IPS-11a (cell line): ENCODE data around the gene THAP6.
A peak's percentile ranks its signal among the peaks of the same experiment; 100 is the strongest.
"Not testable (repeated sequence)": the region's sequence is repeated elsewhere in the genome, so short reads cannot be mapped to it uniquely, and the experiment has no call there.

Experiments
- H3K4me3 ChIP-seq: one replicate; pipeline ENCODE4 v1.5.1; 2013; ENCODE audit warnings: low read depth, low read length, control low read depth

The THAP6 gene

DNA sequence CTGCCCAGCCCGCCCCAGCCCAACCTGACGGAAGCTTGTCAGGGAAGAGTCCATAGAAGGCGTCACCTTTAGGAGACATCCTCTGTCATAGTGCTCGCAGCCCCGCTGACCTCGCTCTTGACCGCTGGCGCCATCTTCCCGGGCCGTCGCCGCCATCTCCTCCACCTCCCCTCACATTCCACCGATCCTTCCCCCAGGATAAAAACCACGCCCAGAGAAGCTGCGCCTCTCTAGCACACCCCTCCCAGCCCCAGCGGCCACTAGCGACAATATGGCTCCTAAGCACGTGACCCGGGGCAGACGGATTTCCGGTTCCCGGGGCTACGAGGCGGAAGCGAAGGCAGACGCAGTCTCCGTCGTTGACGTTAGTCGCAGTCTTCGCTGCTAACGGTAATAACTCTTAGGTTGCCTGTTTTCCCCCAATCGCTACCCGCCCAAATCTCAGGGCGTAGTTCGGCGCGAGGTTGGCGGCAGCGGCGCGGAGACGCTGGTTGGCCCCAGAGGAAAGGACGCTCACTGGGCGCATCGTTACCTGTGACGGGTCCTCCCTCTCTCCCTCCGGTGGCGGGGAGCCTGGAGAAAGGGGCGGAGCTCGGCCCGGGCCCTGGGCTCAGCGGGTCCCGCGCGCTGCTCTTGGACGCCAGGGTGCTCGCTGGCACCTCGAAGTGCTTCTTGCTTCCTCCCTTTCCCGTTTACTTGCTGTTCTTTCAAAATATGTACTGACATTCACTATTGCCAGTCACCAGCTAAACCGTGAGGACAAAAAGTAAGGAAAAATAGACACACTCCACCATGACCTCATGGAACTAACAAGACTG is at the start of gene THAP6, which contains the start of gene RCHY1:
THAP6 (plus strand) TSS at position 343 of the 818 bp plus-strand sequence. CDS start 980 bp downstream, outside the sequence.
RCHY1 (minus strand) TSS at position 273 of the 818 bp plus-strand sequence; CDS start at position 156, 117 bp downstream.
- H3K4me3 ChIP-seq, result peak within 1 kb of the TSS; percentile 94

DNA sequence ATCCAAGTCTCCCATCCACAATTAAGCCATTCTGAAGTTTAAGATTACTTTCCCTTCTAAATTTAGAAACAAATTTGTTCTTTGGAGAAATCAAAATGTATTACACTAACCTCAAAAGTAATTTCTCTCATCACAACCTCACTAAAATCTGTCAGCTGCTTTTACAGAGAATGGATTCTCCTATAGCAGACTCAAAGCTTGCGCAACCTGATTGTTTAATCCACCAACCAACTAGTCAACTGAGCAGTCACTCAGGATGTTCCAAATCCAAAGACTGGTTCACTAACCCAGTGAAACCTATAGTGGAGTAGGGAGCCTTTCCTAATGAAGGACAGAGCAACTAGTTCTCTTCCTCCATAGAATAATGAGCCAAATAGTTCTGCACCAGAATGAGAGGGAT is 44.4 kb upstream of the THAP6 start:
- H3K4me3 ChIP-seq, result no peak overlapping the region

DNA sequence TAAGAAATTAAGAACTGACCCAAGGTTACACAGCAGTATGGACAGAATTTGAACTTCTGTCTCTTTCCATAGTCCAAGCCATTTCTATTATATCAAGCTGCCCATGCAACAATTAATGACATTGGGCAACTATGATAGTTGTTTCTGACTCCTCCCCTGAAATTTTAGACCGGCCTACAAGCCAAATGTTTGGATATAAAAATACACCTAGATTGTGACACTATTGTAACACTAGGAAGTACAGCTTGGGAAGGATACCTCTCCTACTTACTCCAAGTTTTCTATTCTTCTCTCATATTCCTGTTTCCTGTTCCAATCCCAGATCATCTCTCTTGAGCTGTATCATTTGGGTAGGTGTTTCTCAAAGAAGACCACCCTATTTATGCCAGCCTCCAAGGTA is 43.5 kb upstream of the THAP6 start:
- no peak overlapping the region for H3K4me3 ChIP-seq

DNA sequence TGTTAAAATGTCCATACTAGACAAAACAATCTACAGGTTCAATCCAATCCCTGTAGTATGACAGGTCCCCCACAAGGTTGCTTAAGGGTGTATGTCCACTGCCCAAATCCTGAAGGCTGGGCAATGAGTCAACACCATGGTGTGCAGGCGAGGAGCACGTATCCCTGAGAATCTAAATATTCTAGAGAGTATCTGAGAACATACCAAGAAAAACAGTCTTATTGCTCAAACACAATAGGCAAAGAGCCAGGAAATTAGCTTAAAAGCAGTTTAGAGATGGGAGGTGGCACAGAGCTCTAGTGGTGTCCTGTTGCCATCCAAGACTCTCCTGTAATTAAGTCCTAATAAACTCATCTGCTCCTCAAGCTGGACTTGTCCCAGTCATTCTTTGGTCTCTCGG is 37.1 kb upstream of the THAP6 start:
- H3K4me3 ChIP-seq, result no peak overlapping the region

DNA sequence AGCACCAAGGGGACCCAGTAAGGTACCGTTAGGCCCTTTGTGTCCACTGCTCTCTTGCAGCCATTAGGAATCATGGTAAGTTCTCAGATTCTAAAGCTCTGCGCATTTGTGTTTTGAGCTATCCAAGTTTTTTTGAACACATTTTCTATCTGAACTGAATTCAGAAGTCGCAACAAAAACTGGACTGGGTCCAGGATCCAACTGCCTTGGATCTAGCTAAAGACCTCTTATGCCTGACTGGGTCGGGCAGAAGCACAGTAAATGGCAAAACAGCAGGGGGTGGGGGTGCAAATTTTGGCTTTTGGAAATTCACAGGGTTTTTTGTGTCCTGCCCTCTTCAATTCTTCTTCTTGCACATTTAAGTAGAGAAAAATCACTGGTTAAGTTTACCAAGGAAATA is 30.1 kb upstream of the THAP6 start:
- H3K4me3 ChIP-seq, result no peak overlapping the region

GRCh38 chr4:75490155-75490554 is 24.1 kb upstream of the THAP6 start:
- no peak overlapping the region for H3K4me3 ChIP-seq

- no peak overlapping the region for H3K4me3 ChIP-seq
Measured at GRCh38 chr4:75494563-75494962, 19.7 kb upstream of the THAP6 start.

- H3K4me3 ChIP-seq, result no peak overlapping the region
Measured at GRCh38 chr4:75495476-75495875, 18.8 kb upstream of the THAP6 start.

GRCh38 chr4:75496406-75496805 is 17.9 kb upstream of the THAP6 start:
- H3K4me3 ChIP-seq, result no peak overlapping the region

GRCh38 chr4:75497133-75497532 is 17.1 kb upstream of the THAP6 start:
- H3K4me3 ChIP-seq, result no peak overlapping the region

- H3K4me3 ChIP-seq, result no peak overlapping the region
Measured at GRCh38 chr4:75498041-75498440, 16.2 kb upstream of the THAP6 start.

- no peak overlapping the region for H3K4me3 ChIP-seq
Measured at GRCh38 chr4:75499900-75500299, 14.4 kb upstream of the THAP6 start.

GRCh38 chr4:75502671-75503070 is 11.6 kb upstream of the THAP6 start:
- H3K4me3 ChIP-seq, result no peak overlapping the region

GRCh38 chr4:75505630-75506029 is 8.6 kb upstream of the THAP6 start:
- no peak overlapping the region for H3K4me3 ChIP-seq

DNA sequence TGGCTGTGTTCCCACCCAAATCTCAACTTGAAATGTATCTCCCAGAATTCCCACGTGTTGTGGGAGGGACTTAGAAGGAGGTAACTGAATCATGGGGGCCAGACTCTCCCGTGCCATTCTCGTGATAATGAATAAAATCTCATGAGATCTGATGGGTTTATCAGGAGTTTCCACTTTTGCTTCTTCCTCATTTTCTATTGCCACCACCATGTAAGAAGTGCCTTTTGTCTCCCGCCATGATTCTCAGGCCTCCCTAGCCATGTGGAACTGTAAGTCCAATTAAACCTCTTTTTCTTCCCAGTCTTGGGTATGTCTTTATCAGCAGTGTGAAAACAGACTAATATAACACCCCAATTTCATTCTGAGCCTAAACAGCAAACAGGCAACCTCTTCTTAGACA is 4.7 kb upstream of the THAP6 start:
- H3K4me3 ChIP-seq, result not testable (repeated sequence)

DNA sequence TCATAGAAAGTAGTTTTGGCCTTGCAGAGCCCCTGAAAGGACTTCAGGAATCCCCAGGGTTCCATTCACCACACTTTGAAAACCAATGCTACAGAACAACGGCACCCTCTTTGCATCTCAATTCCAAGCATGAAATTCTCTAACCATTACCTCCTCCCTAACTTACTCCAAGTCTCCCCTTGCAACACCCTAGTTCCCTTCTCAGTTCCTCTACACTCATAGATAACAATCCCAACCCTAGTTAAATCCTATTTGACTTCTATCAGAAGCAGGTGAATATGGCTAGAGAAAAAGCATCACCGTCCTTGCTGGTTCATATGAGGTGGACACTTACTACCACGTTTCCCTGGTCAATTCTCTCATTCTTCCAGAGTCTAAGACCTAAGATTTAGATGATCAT is 2.4 kb upstream of the THAP6 start:
- H3K4me3 ChIP-seq, result no peak overlapping the region

DNA sequence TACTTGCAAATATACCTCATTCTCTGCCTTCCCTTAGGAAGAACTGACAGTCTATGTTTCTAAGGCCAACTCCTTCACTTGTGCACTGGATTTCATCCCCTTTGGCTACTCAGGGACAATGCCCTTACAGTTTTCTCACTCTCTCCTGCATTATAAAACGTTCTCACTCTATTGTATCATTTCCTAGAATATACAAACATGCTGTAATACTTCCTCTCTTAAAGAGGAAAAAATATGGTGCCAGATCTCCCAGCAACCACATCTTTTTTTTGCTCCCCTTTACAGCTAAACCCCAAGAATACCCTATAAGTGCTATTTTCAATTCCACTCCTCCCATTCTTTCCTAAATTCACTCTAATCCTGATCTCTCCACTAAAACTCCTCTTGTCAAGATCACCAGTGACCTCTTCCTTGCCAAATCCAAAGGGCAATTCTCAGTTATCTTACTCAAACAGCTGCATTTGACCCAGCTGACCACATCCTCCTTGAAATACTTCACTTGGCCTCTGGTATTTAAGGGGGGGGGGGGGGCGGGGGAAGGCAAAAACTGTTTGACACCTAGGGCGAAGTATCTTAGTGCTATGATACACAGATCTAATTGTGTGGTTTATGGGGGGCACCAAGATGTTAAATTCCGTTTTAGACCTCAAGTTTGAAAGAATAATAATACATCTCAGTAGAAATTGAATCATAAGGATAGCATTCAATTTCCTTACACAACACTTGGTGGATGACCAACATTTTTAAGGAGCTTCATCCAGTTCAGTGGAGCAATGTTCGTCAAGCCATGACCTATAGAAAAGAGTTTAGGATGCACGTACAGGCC is 1.7 kb upstream of the THAP6 start:
- no peak overlapping the region for H3K4me3 ChIP-seq

DNA sequence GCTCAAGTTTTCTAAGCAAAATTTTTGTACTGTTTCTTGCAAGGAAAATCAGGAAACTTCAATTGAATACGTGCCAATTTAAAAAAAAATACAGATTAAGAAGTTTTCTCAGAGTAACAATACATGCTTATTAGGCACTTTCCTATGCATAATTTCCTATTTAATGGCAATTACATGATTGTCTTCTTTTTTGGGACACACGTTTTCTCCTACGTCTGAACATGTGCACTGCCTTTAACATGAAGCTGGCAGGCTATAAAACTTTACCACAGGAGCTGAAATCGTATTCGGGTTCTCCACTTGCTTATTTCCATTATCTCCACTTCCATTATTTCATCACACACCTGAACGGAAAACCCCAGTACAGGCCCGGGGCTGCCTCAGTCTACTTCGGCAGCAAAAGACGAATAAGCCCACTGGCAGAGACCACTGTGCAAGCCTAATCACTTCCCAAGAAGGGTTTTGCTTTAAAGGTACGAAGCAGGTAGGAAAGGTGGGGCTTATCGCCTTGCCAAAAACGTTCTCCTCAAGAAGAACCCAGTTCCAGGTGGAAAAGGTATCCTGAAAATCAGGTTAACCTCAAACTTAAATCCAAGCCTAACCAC is 645 bp upstream of the THAP6 start:
- peak overlapping the region; percentile 94 for H3K4me3 ChIP-seq

DNA sequence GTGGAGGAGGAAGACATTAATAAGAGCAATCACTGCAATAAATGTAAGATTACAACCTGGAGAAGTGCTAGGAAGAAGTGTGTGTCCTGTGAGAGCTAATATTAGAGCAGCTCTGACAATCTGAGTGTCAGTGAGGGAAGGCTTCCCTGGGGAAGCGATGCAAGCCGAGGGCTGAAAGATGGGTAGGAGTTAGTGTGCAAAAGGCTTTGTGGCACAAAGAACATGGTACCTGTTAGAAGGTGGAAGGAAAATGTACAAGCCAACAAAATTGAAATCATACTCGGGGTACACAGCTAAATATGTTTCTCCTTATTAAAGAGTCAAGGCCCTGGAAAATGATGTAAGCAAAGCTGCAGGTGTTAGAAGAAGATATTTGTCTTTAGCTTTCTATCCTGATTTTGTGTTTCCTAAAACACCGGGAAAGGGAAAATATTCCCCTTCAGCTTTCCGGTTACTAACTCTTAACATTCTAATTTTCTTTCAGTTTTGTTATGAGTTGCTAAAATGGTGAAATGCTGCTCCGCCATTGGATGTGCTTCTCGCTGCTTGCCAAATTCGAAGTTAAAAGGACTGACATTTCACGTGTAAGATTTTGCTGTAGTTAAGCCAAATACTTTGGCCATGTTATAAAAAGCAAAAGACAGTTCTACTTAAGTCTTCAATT is 808 bp downstream of the THAP6 start:
- peak overlapping the region; percentile 94 for H3K4me3 ChIP-seq

GRCh38 chr4:75516144-75516543 is 1.9 kb downstream of the THAP6 start:
- no peak overlapping the region for H3K4me3 ChIP-seq

GRCh38 chr4:75519452-75519851 is 5.2 kb downstream of the THAP6 start:
- not testable (repeated sequence) for H3K4me3 ChIP-seq
